Naive thymus-derived CD4-positive, alpha-beta T cell (primary cell): ENCODE results near the gene PTPRN2. TPM values are rescaled to one million over a fixed set of nuclear protein-coding genes. Genes with fewer than 3 reads are reported as not detected.
A peak's percentile ranks its signal among the peaks of the same experiment; 100 is the strongest.

ENCODE experiments used
- ATAC-seq: fragments of 150-1000 bp; cut with Tn5 transposase; 2 replicates; pipeline ENCODE4 v1.10.0; 2021; ENCODE audit warnings: mild to moderate bottlenecking, moderate library complexity
- CTCF ChIA-PET: fragments of 350-600 bp; sonication (Branson Sonifier 250); formaldehyde crosslinking; loops from one replicate; lab custom pipeline; 2021; ENCODE audit warnings: antibody characterized with exemption; lab: Charles Lee
- POLR2A ChIA-PET: fragments of 350-600 bp; sonication (Branson Sonifier 250); formaldehyde crosslinking; loops from one replicate; lab custom pipeline; 2021; ENCODE audit warnings: antibody characterized with exemption, inconsistent platforms; lab: Charles Lee
- DNase-seq, 9 donors: peaks; one replicate each; pipeline versions ENCODE4 v3.0.0 to v3.0.0-alpha.2; 2020 to 2022; ENCODE audit warnings: mixed read lengths in 1 of 9
- H3K27ac ChIP-seq: one replicate; pipeline ENCODE4 v1.7.0; 2013; ENCODE audit warnings: mild to moderate bottlenecking, low read depth, low read length, moderate library complexity
- H3K27me3 ChIP-seq, 2 donors: one replicate each; pipeline ENCODE4 v1.7.0; 2013; ENCODE audit warnings: low read length in 2 of 2, mild to moderate bottlenecking in 2 of 2, moderate library complexity in 2 of 2; ENCODE audit not compliant: control insufficient read depth in 2 of 2, insufficient read depth in 2 of 2
- H3K36me3 ChIP-seq, 3 experiments: 1 replicate in 2 of 3; 2 replicates in 1 of 3; pipeline ENCODE4 v1.7.0; 2013; ENCODE audit warnings: low read length in 3 of 3, mild to moderate bottlenecking in 3 of 3, moderate library complexity in 1 of 3; ENCODE audit not compliant: insufficient read depth in 3 of 3, control insufficient read depth in 2 of 3
- H3K4me1 ChIP-seq, 2 donors: one replicate each; pipeline ENCODE4 v1.7.0; 2013; ENCODE audit warnings: low read length in 2 of 2, mild to moderate bottlenecking in 2 of 2, moderate library complexity in 1 of 2; ENCODE audit not compliant: control insufficient read depth in 2 of 2, insufficient read depth in 2 of 2
- H3K4me3 ChIP-seq: 2 replicates; pipeline ENCODE4 v1.7.0; 2013; ENCODE audit warnings: mild to moderate bottlenecking, low read length
- H3K9me3 ChIP-seq, 3 experiments: 1 replicate in 2 of 3; 2 replicates in 1 of 3; pipeline ENCODE4 v1.7.0; 2013; ENCODE audit warnings: low read length in 3 of 3; ENCODE audit not compliant: control insufficient read depth in 2 of 3
- H3K27ac Mint-ChIP-seq, 9 donors: one replicate each; pipeline ENCODE4 v1.8.0; 2020 to 2022; ENCODE audit warnings: mixed read lengths in 9 of 9, mild to moderate bottlenecking in 8 of 9, moderate library complexity in 5 of 9, inconsistent platforms in 2 of 9
- H3K27me3 Mint-ChIP-seq, 5 donors: one replicate each; pipeline ENCODE4 v1.8.0; 2021 to 2022; ENCODE audit warnings: mixed read lengths in 5 of 5, mild to moderate bottlenecking in 1 of 5
- H3K36me3 Mint-ChIP-seq, 5 donors: one replicate each; pipeline ENCODE4 v1.8.0; 2020 to 2022; ENCODE audit warnings: mixed read lengths in 5 of 5, mild to moderate bottlenecking in 3 of 5, inconsistent platforms in 1 of 5
- H3K4me1 Mint-ChIP-seq, 7 donors: one replicate each; pipeline ENCODE4 v1.8.0; 2020 to 2022; ENCODE audit warnings: mixed read lengths in 7 of 7, mild to moderate bottlenecking in 3 of 7, inconsistent platforms in 1 of 7
- H3K4me3 Mint-ChIP-seq, 10 donors: one replicate each; pipeline ENCODE4 v1.8.0; 2020 to 2022; ENCODE audit warnings: mild to moderate bottlenecking in 10 of 10, mixed read lengths in 10 of 10, moderate library complexity in 6 of 10, inconsistent platforms in 2 of 10
- H3K9me3 Mint-ChIP-seq, 11 donors: one replicate each; pipeline ENCODE4 v1.8.0; 2020 to 2022; ENCODE audit warnings: mixed read lengths in 11 of 11, mild to moderate bottlenecking in 4 of 11, inconsistent platforms in 1 of 11, moderate library complexity in 1 of 11
- intact Hi-C, 2 donors: fragments of 100-400 bp; cut with micrococcal nuclease; formaldehyde crosslinking; loops; one replicate each; pipeline ENCODE4 v1.15.1; 2023
- polyA plus RNA-seq, 2 donors: library from polyadenylated mRNA; unstranded; fragments of 300-500 nt; fragmentation: Illumina TruSeq; gene quantifications; one replicate each; pipeline ENCODE4 v1.2.3, GENCODE V29; 2021
- total RNA-seq, 6 experiments: library from RNA in 5 of 6; stranded (reverse) in 5 of 6; gene quantifications; 1 replicate in 5 of 6; 2 replicates in 1 of 6; pipeline ENCODE4 v1.2.3 and lab custom pipeline; 2021 to 2026

PTPRN2 gene
- total and polyA plus RNA-seq, 7 experiments from 2014 or later: 0.58 to 2.3 (median 1.4) TPM

DNA sequence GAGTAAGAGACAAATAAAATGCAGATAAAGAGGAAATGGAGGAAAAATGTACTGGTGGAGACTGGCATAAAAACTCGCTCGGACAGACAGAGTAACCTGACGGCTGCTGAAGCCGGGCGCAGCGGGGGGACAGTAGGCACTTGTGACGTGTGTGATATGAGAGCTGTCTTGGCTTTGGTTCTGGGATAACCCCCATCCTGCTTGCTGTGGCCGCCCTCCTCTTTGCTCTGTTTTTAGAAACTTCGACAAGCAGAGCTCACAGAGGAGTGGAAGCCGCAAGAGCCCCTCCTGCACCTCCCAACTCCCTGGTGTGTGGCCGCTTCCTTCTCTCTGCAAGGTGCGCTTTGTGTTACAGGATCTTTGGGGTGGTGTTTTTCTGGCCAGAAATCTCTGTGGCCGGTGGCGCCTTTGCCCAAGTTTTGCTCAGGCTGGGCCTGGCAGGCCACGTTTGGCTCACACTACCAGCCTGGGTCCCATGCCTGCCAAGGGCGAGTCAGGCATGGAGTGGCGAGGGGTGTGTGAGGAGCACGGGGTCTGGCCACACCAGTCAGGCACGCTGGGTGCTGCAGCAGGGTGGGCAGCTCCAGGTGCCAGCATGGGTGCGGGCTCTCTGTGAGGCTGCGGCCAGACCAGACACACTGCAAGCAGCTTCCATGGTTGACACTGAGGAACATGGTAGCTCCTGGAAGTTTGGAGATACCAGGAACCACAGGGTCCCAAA is 982.8 kb downstream of the PTPRN2 start:
- ChIA-PET CTCF (no interaction called here), POLR2A (no interaction called here)
- peaks cover 0 to 9% (median 4%) of the 10 kb centered on the region in 7 donors for H3K4me1 Mint-ChIP-seq
- no peaks in the 10 kb centered on the region for H3K27me3 ChIP-seq
- no peak overlapping the region for H3K27ac Mint-ChIP-seq
- no peaks in the 10 kb centered on the region for H3K36me3 Mint-ChIP-seq
- H3K36me3 ChIP-seq: no peaks in the 10 kb centered on the region
- H3K9me3 ChIP-seq: no peaks in the 10 kb centered on the region
- no peaks in the 10 kb centered on the region for H3K4me1 ChIP-seq
- ATAC-seq (no peak), DNase-seq (no peak)
- no peak overlapping the region for H3K4me3 Mint-ChIP-seq
- intact Hi-C loops: no loop called here
- no peak overlapping the region for H3K27ac ChIP-seq
- no peak overlapping the region for H3K4me3 ChIP-seq
- peaks cover 0 to 3% (median 0%) of the 10 kb centered on the region in 11 donors for H3K9me3 Mint-ChIP-seq
- H3K27me3 Mint-ChIP-seq: peaks cover 0 to 2% (median 0%) of the 10 kb centered on the region in 5 donors

DNA sequence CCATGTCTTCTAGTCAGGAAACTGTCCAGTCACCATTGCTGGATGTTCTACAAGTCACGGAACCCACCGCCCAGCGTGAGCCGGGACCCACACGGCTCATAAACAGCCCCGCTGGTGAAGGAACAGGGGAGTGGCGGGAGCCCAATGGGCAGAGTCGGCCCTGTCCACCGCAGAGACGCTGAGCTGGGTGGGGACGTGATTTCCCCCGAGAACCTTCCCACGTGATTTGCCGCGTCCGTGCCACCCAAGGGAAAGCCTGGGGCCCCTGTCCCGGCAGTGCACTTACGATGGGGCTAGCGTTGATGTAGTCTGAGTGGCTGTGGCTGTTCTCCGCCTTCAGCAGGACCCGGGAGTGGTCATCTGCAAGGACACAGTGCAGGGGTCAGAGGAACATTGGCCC is 983.9 kb downstream of the PTPRN2 start:
- Mint-ChIP-seq H3K9me3 (peaks cover 0 to 2% (median 0%) of the 10 kb centered on the region in 11 donors), H3K36me3 (no peaks in the 10 kb centered on the region), H3K4me1 (peaks cover 0 to 9% (median 4%) of the 10 kb centered on the region in 7 donors), H3K4me3 (no peak overlapping the region), H3K27ac (no peak overlapping the region), H3K27me3 (peaks cover 0 to 2% (median 0%) of the 10 kb centered on the region in 5 donors)
- CTCF ChIA-PET: no interaction called here
- ATAC-seq: no peak
- intact Hi-C loops: no loop called here
- no peaks in the 10 kb centered on the region for H3K27me3 ChIP-seq
- no peaks in the 10 kb centered on the region for H3K36me3 ChIP-seq
- H3K27ac ChIP-seq: no peak overlapping the region
- no peaks in the 10 kb centered on the region for H3K4me1 ChIP-seq
- POLR2A ChIA-PET: no interaction called here
- no peaks in the 10 kb centered on the region for H3K9me3 ChIP-seq
- no peak overlapping the region for H3K4me3 ChIP-seq
- no peak for DNase-seq

DNA sequence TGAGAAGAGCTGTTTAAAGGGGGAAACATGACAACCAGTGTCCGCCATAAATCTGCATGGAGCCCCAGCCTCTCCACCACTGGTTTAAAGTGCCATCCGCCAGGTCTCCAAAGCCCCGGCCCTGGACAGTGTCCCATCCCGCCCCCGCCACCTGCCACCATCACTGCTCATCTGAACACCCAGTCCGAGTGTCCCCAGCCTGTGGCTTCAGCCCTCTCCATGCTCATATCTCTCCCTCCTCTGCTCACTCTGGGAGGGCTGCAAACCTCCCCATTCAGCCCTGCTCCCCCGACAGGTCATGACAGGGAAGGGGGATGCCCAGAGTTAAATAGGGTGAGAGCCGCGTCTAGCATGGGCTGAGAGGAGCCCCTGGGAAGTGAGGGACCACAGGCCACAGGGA is 984.6 kb downstream of the PTPRN2 start:
- no peak overlapping the region for H3K4me3 ChIP-seq
- no peaks in the 10 kb centered on the region for H3K27me3 ChIP-seq
- Mint-ChIP-seq H3K36me3 (no peaks in the 10 kb centered on the region), H3K27ac (no peak overlapping the region), H3K4me3 (no peak overlapping the region), H3K27me3 (peaks cover 0 to 2% (median 0%) of the 10 kb centered on the region in 5 donors), H3K9me3 (peaks cover 0 to 2% (median 0%) of the 10 kb centered on the region in 11 donors), H3K4me1 (peaks cover 0 to 9% (median 4%) of the 10 kb centered on the region in 7 donors)
- ChIA-PET CTCF (no interaction called here), POLR2A (interaction anchor here (1.0 kb wide), 1 partner anchor 10 kb away, joined by 3 read pairs; no protein-coding TSS in a partner anchor)
- no peak overlapping the region for H3K27ac ChIP-seq
- no peaks in the 10 kb centered on the region for H3K9me3 ChIP-seq
- ATAC-seq: no peak
- H3K4me1 ChIP-seq: no peaks in the 10 kb centered on the region
- intact Hi-C loops: no loop called here
- DNase-seq: no peak
- H3K36me3 ChIP-seq: no peaks in the 10 kb centered on the region

DNA sequence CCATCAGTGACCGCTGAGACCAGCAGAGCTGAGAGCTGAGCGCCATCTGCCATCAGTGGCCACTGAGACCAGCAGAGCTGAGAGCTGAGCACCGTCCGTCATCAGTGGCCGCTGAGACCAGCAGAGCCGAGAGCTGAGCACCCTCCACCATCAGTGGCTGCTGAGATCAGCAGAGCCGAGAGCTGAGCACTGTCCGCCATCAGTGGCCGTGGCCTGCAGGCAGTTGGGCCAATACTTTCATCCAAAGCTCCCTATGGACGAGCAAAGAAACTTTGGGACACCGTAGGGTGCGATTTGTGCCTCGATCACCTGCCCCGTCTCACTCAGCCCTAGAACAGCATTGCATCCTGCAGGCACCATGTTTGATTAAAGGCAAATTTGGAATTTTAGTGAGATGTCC is 985.0 kb downstream of the PTPRN2 start:
- ATAC-seq (no peak), DNase-seq (no peak)
- no peak overlapping the region for H3K4me3 ChIP-seq
- H3K27ac Mint-ChIP-seq: peak overlapping the region in 1 of 9 donors; percentile 32
- no peaks in the 10 kb centered on the region for H3K36me3 ChIP-seq
- peaks cover 0 to 5% (median 0%) of the 10 kb centered on the region in 5 donors for H3K27me3 Mint-ChIP-seq
- peaks cover 0 to 2% (median 0%) of the 10 kb centered on the region in 11 donors for H3K9me3 Mint-ChIP-seq
- H3K4me3 Mint-ChIP-seq: no peak overlapping the region
- H3K4me1 ChIP-seq: no peaks in the 10 kb centered on the region
- H3K36me3 Mint-ChIP-seq: no peaks in the 10 kb centered on the region
- no peaks in the 10 kb centered on the region for H3K9me3 ChIP-seq
- POLR2A ChIA-PET: interaction anchor here (1.0 kb wide), 1 partner anchor 10 kb away, joined by 3 read pairs; no protein-coding TSS in a partner anchor
- CTCF ChIA-PET: no interaction called here
- intact Hi-C loops: no loop called here
- peaks cover 0 to 11% (median 5%) of the 10 kb centered on the region in 7 donors for H3K4me1 Mint-ChIP-seq
- H3K27me3 ChIP-seq: no peaks in the 10 kb centered on the region
- H3K27ac ChIP-seq: no peak overlapping the region

DNA sequence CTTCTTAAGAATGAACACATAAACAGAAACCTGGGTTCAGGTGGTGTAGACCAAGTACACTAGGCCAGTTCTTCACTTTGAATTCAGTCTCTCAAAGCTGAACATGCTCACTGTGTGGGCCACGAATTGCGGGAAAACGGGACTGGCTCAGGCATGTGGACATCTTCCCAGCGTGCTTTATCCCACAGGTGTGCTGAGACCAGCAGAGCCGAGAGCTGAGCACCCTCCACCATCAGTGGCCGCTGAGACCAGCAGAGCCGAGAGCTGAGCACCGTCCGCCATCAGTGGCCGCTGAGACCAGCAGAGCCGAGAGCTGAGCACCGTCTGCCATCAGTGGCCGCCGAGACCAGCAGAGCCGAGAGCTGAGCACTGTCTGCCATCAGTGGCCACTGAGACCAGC is 985.5 kb downstream of the PTPRN2 start:
- Mint-ChIP-seq H3K9me3 (peaks cover 0 to 2% (median 0%) of the 10 kb centered on the region in 11 donors), H3K4me1 (peaks cover 0 to 13% (median 5%) of the 10 kb centered on the region in 7 donors), H3K27ac (no peak overlapping the region), H3K4me3 (no peak overlapping the region), H3K36me3 (no peaks in the 10 kb centered on the region), H3K27me3 (peaks cover 0 to 6% (median 0%) of the 10 kb centered on the region in 5 donors)
- ChIA-PET CTCF (no interaction called here), POLR2A (interaction anchor here (1.0 kb wide), 1 partner anchor 11 kb away, joined by 3 read pairs; no protein-coding TSS in a partner anchor)
- Histone ChIP-seq H3K4me1 (no peaks in the 10 kb centered on the region), H3K27ac (no peak overlapping the region), H3K36me3 (no peaks in the 10 kb centered on the region), H3K27me3 (no peaks in the 10 kb centered on the region), H3K4me3 (no peak overlapping the region), H3K9me3 (no peaks in the 10 kb centered on the region)
- no peak for DNase-seq
- intact Hi-C loops: no loop called here
- no peak for ATAC-seq

DNA sequence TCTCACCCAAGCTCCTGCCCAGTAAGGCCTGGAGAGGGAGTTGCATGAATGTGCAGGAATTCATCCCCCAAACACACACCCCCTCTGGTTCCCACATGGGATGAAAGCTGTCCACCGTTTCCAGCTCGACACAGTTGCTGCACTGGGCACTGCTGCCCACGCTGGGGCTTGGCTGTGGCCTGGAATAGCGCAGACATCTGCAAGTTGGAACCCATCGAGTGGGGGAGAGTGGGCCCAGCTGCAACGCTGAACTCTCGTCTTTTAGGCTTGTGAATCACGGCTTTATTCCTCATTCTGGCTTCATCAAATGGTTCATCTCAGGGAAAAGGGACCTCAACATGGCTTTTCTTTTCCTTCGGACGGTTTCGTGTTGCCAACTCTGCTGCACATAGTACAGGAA is 986.1 kb downstream of the PTPRN2 start:
- ChIA-PET POLR2A (interaction anchor here (1.4 kb wide), 1 partner anchor 109 kb away, joined by 3 read pairs; no protein-coding TSS in a partner anchor), CTCF (interaction anchor here (1.1 kb wide), 1 partner anchor 11 kb away, joined by 3 read pairs; no protein-coding TSS in a partner anchor)
- Histone ChIP-seq H3K4me3 (no peak overlapping the region), H3K36me3 (no peaks in the 10 kb centered on the region), H3K27ac (no peak overlapping the region), H3K9me3 (no peaks in the 10 kb centered on the region), H3K4me1 (no peaks in the 10 kb centered on the region), H3K27me3 (no peaks in the 10 kb centered on the region)
- Mint-ChIP-seq H3K4me3 (no peak overlapping the region), H3K27ac (peak overlapping the region in 1 of 9 donors; percentile 50), H3K36me3 (no peaks in the 10 kb centered on the region), H3K9me3 (peaks cover 0 to 2% (median 0%) of the 10 kb centered on the region in 11 donors), H3K27me3 (peaks cover 0 to 6% (median 0%) of the 10 kb centered on the region in 5 donors), H3K4me1 (peaks cover 0 to 9% (median 2%) of the 10 kb centered on the region in 7 donors)
- ATAC-seq (no peak), DNase-seq (no peak)
- intact Hi-C loops: no loop called here
